GM23248 (cell line): ENCODE data around the gene SH3BP1. TPM values are rescaled to one million over a fixed set of nuclear protein-coding genes. Genes with fewer than 3 reads are reported as not detected.

Experiments
- DNase-seq: peaks from one replicate; pipeline ENCODE4 v3.0.0-alpha.2; 2015
- H2AFZ ChIP-seq: fragments of 200-600 bp; sonication (generic); 2 replicates; pipeline ENCODE4 v1.6.1; 2016; ENCODE audit warnings: antibody characterized with exemption
- H3F3A ChIP-seq: fragments of 200-600 bp; sonication (generic); 2 replicates; pipeline ENCODE4 v1.6.1; 2016; ENCODE audit warnings: mild to moderate bottlenecking, antibody characterized with exemption, mixed run types; ENCODE audit not compliant: insufficient read depth
- H3K27ac ChIP-seq: fragments of 200-600 bp; sonication (generic); 2 replicates; pipeline ENCODE4 v1.5.1; 2016; ENCODE audit warnings: mild to moderate bottlenecking
- H3K27me3 ChIP-seq: fragments of 200-600 bp; sonication (generic); replicated peaks from 2 replicates; pipeline ENCODE4 v1.6.1; 2016; ENCODE audit warnings: mild to moderate bottlenecking; ENCODE audit not compliant: insufficient read depth
- H3K36me3 ChIP-seq: fragments of 200-600 bp; sonication (generic); 2 replicates; pipeline ENCODE4 v1.6.1; 2016; ENCODE audit warnings: low read depth, mild to moderate bottlenecking
- H3K4me1 ChIP-seq: fragments of 200-600 bp; sonication (generic); 2 replicates; pipeline ENCODE4 v1.6.1; 2016; ENCODE audit warnings: mild to moderate bottlenecking; ENCODE audit not compliant: insufficient read depth
- H3K4me2 ChIP-seq: fragments of 200-600 bp; sonication (generic); one replicate; pipeline ENCODE4 v1.6.1; 2016; ENCODE audit warnings: mild to moderate bottlenecking; ENCODE audit not compliant: unreplicated experiment
- H3K4me3 ChIP-seq: fragments of 200-600 bp; sonication (generic); 2 replicates; pipeline ENCODE4 v1.5.1; 2016; ENCODE audit warnings: mild to moderate bottlenecking
- H3K79me2 ChIP-seq: fragments of 200-600 bp; sonication (generic); 2 replicates; pipeline ENCODE4 v1.6.1; 2016; ENCODE audit warnings: mild to moderate bottlenecking; ENCODE audit not compliant: insufficient read depth
- H3K9ac ChIP-seq: fragments of 200-600 bp; sonication (generic); 2 replicates; pipeline ENCODE4 v1.6.1; 2016; ENCODE audit warnings: mild to moderate bottlenecking
- H3K9me2 ChIP-seq: fragments of 200-600 bp; sonication (generic); 2 replicates; pipeline ENCODE4 v1.6.1; 2016; ENCODE audit warnings: mixed run types, mild to moderate bottlenecking, moderate library complexity; ENCODE audit not compliant: insufficient read depth
- H3K9me3 ChIP-seq: fragments of 200-600 bp; sonication (generic); one replicate; pipeline ENCODE4 v1.6.1; 2017; ENCODE audit warnings: low read depth
- H4K20me1 ChIP-seq: fragments of 200-600 bp; sonication (generic); 2 replicates; pipeline ENCODE4 v1.6.0; 2016; ENCODE audit not compliant: insufficient read depth
- EZH2 ChIP-seq: fragments of 200-600 bp; sonication (generic); IDR thresholded peaks from 2 replicates; pipeline ENCODE4 v1.6.1; 2018; ENCODE audit warnings: antibody characterized with exemption, mild to moderate bottlenecking; ENCODE audit not compliant: insufficient read depth, poor library complexity, severe bottlenecking
- EZH2phosphoT487 ChIP-seq: fragments of 200-600 bp; sonication (generic); IDR thresholded peaks from 2 replicates; pipeline ENCODE4 v1.6.1; 2018; ENCODE audit warnings: antibody characterized with exemption, moderate library complexity, mild to moderate bottlenecking, low read depth; ENCODE audit not compliant: insufficient read depth
- WGBS, 2 experiments: methylation state at CpG; one replicate each; pipeline ENCODE4 v1.1.6; 2015 to 2017; ENCODE audit warnings: low lambda C conversion rate in 2 of 2, low coverage in 1 of 2; ENCODE audit errors: missing lambda C conversion rate in 2 of 2; 5-methylcytosine and 5-hydroxymethylcytosine counted together
- in situ Hi-C: fragments of 300-500 bp; cut with MboI; formaldehyde crosslinking; loops from 2 replicates; pipeline ENCODE4 v1.15.0; 2020
- polyA plus RNA-seq: library from polyadenylated mRNA; unstranded; fragments of >200 nt; fragmentation: Nextera tagmentation; extraction: Ambion mirVana; gene quantifications from 2 replicates; pipeline ENCODE4 v1.2.1, GENCODE V29; 2016
- total RNA-seq: library from RNA; depleted of rRNA; stranded (reverse); fragments of >200 nt; shearing (Covaris generic); gene quantifications from 2 replicates; pipeline ENCODE4 v1.2.3, GENCODE V29; 2014

The SH3BP1 gene
- total and polyA plus RNA-seq, 2 experiments from 2014 or later, result 0.81 to 9.9 TPM

- Histone ChIP-seq H3K4me2 (no peak overlapping the region), H3K27ac (no peak overlapping the region), H3K27me3 (no peaks in the 10 kb centered on the region), H2AFZ (no peak overlapping the region), H3K9me2 (no peaks in the 10 kb centered on the region), H3K9me3 (no peaks in the 10 kb centered on the region), H3K79me2 (peaks cover 5% of the 10 kb centered on the region; the same call in 1 of the 2 replicates), H4K20me1 (no peaks in the 10 kb centered on the region), H3K36me3 (no peaks in the 10 kb centered on the region), H3F3A (no peaks in the 10 kb centered on the region), H3K9ac (no peak overlapping the region), H3K4me1 (no peaks in the 10 kb centered on the region), H3K4me3 (no peak overlapping the region)
- no peak for TF ChIP-seq EZH2phosphoT487
- no peak for TF ChIP-seq EZH2
- DNase-seq, result no peak
- in situ Hi-C loops, result no loop called here
- WGBS, 2 experiments, result 75 to 88% methylated on average over 5 of the region's 5 CpGs
These were observed 2.1 kb downstream of the SH3BP1 start for GRCh38 chr22:37641561-37641949.

- Histone ChIP-seq H2AFZ (no peak overlapping the region), H4K20me1 (no peaks in the 10 kb centered on the region), H3K9ac (no peak overlapping the region), H3K27ac (no peak overlapping the region), H3F3A (no peaks in the 10 kb centered on the region), H3K79me2 (peaks cover 5% of the 10 kb centered on the region; the same call in 1 of the 2 replicates), H3K27me3 (no peaks in the 10 kb centered on the region), H3K9me2 (no peaks in the 10 kb centered on the region), H3K36me3 (no peaks in the 10 kb centered on the region), H3K9me3 (no peaks in the 10 kb centered on the region), H3K4me2 (no peak overlapping the region), H3K4me1 (no peaks in the 10 kb centered on the region), H3K4me3 (no peak overlapping the region)
- TF ChIP-seq EZH2 (no peak), EZH2phosphoT487 (no peak)
- DNase-seq, result peak; percentile 82
- 28 to 38% methylated on average over 7 to 9 of the region's 9 CpGs for WGBS, 2 experiments
- in situ Hi-C loops, result no loop called here
These were observed 3.9 kb downstream of the SH3BP1 start for GRCh38 chr22:37643225-37643847.

GRCh38 chr22:37647317-37647716 is 7.8 kb downstream of the SH3BP1 start:
- Histone ChIP-seq H3K4me3 (no peak overlapping the region), H3K9ac (no peak overlapping the region), H2AFZ (no peak overlapping the region), H3K4me1 (no peaks in the 10 kb centered on the region), H3K27me3 (no peaks in the 10 kb centered on the region), H3K27ac (no peak overlapping the region), H4K20me1 (no peaks in the 10 kb centered on the region), H3K4me2 (no peak overlapping the region), H3K9me2 (no peaks in the 10 kb centered on the region), H3K79me2 (no peaks in the 10 kb centered on the region), H3F3A (no peaks in the 10 kb centered on the region), H3K9me3 (no peaks in the 10 kb centered on the region), H3K36me3 (no peaks in the 10 kb centered on the region)
- in situ Hi-C loops, result no loop called here
- no peak for DNase-seq
- WGBS, 2 experiments, result 94% methylated on average over 8 to 9 of the region's 9 CpGs
- TF ChIP-seq EZH2 (no peak), EZH2phosphoT487 (no peak)

- Histone ChIP-seq H3K27ac (no peak overlapping the region), H3K27me3 (no peaks in the 10 kb centered on the region), H4K20me1 (no peaks in the 10 kb centered on the region), H3K4me3 (no peak overlapping the region), H3K4me1 (no peaks in the 10 kb centered on the region), H3K4me2 (no peak overlapping the region), H3K9ac (no peak overlapping the region), H3K36me3 (no peaks in the 10 kb centered on the region), H3F3A (no peaks in the 10 kb centered on the region), H2AFZ (no peak overlapping the region), H3K9me2 (no peaks in the 10 kb centered on the region), H3K9me3 (no peaks in the 10 kb centered on the region), H3K79me2 (no peaks in the 10 kb centered on the region)
- in situ Hi-C loops, result no loop called here
- no peak for TF ChIP-seq EZH2
- no peak for TF ChIP-seq EZH2phosphoT487
- whole genome bisulfite sequencing, 2 experiments, result 90 to 96% methylated on average over 9 of the region's 9 CpGs
- DNase-seq, result no peak
These were observed 8.5 kb downstream of the SH3BP1 start for GRCh38 chr22:37647928-37648327.
